Measurements from ENCODE around the gene EVX1.

GRCh38 chr7:27220440-27220955, 22.1 kb upstream of the EVX1 start:
- TF ChIP-seq POLR2AphosphoS5 (IDR thresholded peaks at IDR 0.05), result no peak
- no peak for TF ChIP-seq CTCF (IDR thresholded peaks at IDR 0.05)
- no peak for TF ChIP-seq POLR2A (IDR thresholded peaks at IDR 0.05; ENCODE audit: low read depth)

Data from esophagus muscularis mucosa (tissue), 3 donors.